ENCODE data around the gene OR5C1. TPM values are rescaled to one million over a fixed set of nuclear protein-coding genes. Genes with fewer than 3 reads are reported as not detected.
"Not testable (repeated sequence)": the region's sequence is repeated elsewhere in the genome, so short reads cannot be mapped to it uniquely, and the experiment has no call there.

The OR5C1 gene
- total RNA-seq, 2 donors from 2014 or later: not detected

GRCh38 chr9:122822938-122823337 is 34.2 kb downstream of the OR5C1 start:
- H3K36me3 ChIP-seq: no peaks in the 10 kb centered on the region
- DNase-seq: peak; percentile 8
- intact Hi-C loops (cut with DNase I): no loop called here
- no peak overlapping the region for H3K4me3 ChIP-seq
- no peak overlapping the region for H3K27ac ChIP-seq
- TF ChIP-seq CTCF (IDR thresholded peaks at IDR 0.05): no peak
- no peaks in the 10 kb centered on the region for H3K27me3 ChIP-seq
- H3K9me3 ChIP-seq: no peaks in the 10 kb centered on the region
- H3K9ac ChIP-seq (ENCODE audit: low read depth in 2 of 2, low read length in 2 of 2): no peak overlapping the region
- H3K4me1 ChIP-seq: peaks cover 4% of the 10 kb centered on the region

GRCh38 chr9:122827761-122828093 is 39.0 kb downstream of the OR5C1 start:
- Histone ChIP-seq H3K9ac (ENCODE audit: low read depth in 2 of 2, low read length in 2 of 2) (peak overlapping the region; percentile 93 to 94), H3K36me3 (no peaks in the 10 kb centered on the region), H3K9me3 (no peaks in the 10 kb centered on the region), H3K27me3 (no peaks in the 10 kb centered on the region), H3K4me3 (peak overlapping the region; percentile 98), H3K4me1 (peaks cover 4% of the 10 kb centered on the region), H3K27ac (peak overlapping the region; percentile 98)
- TF ChIP-seq CTCF (IDR thresholded peaks at IDR 0.05): no peak
- no peak for DNase-seq
- intact Hi-C loops (cut with DNase I): no loop called here

GRCh38 chr9:122828965-122829284 is 40.2 kb downstream of the OR5C1 start:
- intact Hi-C loops (cut with DNase I); H3K4me1 ChIP-seq; H3K9me3 ChIP-seq; DNase-seq; H3K27me3 ChIP-seq; H3K36me3 ChIP-seq: not testable (repeated sequence)
- peak overlapping the region; percentile 98 for H3K27ac ChIP-seq
- H3K4me3 ChIP-seq: peak overlapping the region; percentile 98
- H3K9ac ChIP-seq (ENCODE audit: low read depth in 2 of 2, low read length in 2 of 2): peak overlapping the region; percentile 93 to 94

GRCh38 chr9:122832194-122832593 is 43.5 kb downstream of the OR5C1 start:
- Histone ChIP-seq H3K4me3 (no peak overlapping the region), H3K27ac (no peak overlapping the region), H3K27me3 (no peaks in the 10 kb centered on the region), H3K9me3 (no peaks in the 10 kb centered on the region), H3K4me1 (no peaks in the 10 kb centered on the region), H3K36me3 (no peaks in the 10 kb centered on the region), H3K9ac (ENCODE audit: low read depth in 2 of 2, low read length in 2 of 2) (no peak overlapping the region)
- no peak for TF ChIP-seq CTCF (IDR thresholded peaks at IDR 0.05)
- intact Hi-C loops (cut with DNase I): no loop called here
- DNase-seq: no peak

- H3K4me1 ChIP-seq: no peaks in the 10 kb centered on the region
- H3K9me3 ChIP-seq: no peaks in the 10 kb centered on the region
- no peak overlapping the region for H3K27ac ChIP-seq
- no peaks in the 10 kb centered on the region for H3K36me3 ChIP-seq
- H3K9ac ChIP-seq (ENCODE audit: low read depth in 2 of 2, low read length in 2 of 2): no peak overlapping the region
- intact Hi-C loops (cut with DNase I): no loop called here
- DNase-seq: no peak
- no peak for TF ChIP-seq CTCF (IDR thresholded peaks at IDR 0.05)
- H3K27me3 ChIP-seq: no peaks in the 10 kb centered on the region
- H3K4me3 ChIP-seq: no peak overlapping the region
Measured at GRCh38 chr9:122835313-122835731, 46.6 kb downstream of the OR5C1 start.

- no peaks in the 10 kb centered on the region for H3K4me1 ChIP-seq
- H3K9me3 ChIP-seq: no peaks in the 10 kb centered on the region
- TF ChIP-seq CTCF (IDR thresholded peaks at IDR 0.05): no peak
- intact Hi-C loops (cut with DNase I): no loop called here
- no peak for DNase-seq
- H3K9ac ChIP-seq (ENCODE audit: low read depth in 2 of 2, low read length in 2 of 2): no peak overlapping the region
- no peak overlapping the region for H3K27ac ChIP-seq
- H3K27me3 ChIP-seq: no peaks in the 10 kb centered on the region
- H3K36me3 ChIP-seq: no peaks in the 10 kb centered on the region
- H3K4me3 ChIP-seq: no peak overlapping the region
Measured at GRCh38 chr9:122837266-122837850, 48.6 kb downstream of the OR5C1 start.

GRCh38 chr9:122838441-122838840 is 49.7 kb downstream of the OR5C1 start:
- intact Hi-C loops (cut with DNase I); H3K4me1 ChIP-seq; H3K4me3 ChIP-seq; H3K27ac ChIP-seq; H3K9me3 ChIP-seq; H3K27me3 ChIP-seq; H3K36me3 ChIP-seq; H3K9ac ChIP-seq (ENCODE audit: low read depth in 2 of 2, low read length in 2 of 2); DNase-seq: not testable (repeated sequence)
